GM18520 (cell line): ENCODE measurements around the gene CSTF1.
"Not testable (repeated sequence)": the region's sequence is repeated elsewhere in the genome, so short reads cannot be mapped to it uniquely, and the experiment has no call there.

Experiments
- ATAC-seq: cut with Tn5 transposase; IDR thresholded peaks from one replicate; pipeline ENCODE4 v1.9.1; 2021; ENCODE audit not compliant: unreplicated experiment

The CSTF1 gene

DNA sequence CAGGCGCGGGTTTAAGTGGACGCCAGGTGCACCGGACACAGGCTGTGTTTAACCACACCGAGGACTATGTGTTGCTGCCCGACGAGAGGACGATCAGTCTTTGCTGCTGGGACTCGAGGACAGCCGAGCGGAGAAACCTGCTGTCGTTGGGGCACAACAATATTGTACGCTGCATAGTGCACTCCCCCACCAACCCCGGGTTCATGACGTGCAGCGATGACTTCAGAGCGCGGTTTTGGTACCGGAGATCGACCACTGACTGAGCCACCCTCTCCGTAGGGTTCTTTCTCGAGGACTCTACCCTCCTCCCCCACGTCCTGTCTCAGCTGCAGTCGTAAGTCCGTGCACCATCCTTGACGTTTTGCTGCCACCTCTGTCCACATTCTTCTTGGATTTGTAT is 11.0 kb downstream of the CSTF1 start:
- no peak for ATAC-seq

DNA sequence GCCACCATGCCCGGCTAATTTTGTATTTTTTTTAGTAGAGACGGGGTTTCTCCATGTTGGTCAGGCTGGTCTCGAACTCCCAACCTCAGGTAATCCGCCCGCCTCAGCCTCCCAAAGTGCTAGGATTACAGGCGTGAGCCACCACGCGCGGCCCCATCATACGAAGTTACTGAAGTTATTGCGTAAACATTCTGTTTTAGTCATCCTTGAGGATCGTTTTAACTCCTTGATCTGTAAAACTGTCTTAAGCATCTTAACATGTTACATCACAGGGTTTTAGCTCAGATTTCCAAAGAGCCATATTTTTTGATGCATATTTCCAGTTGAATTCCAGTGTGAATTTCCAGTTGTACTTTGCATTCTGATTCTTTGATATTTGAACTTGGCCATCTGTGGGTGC is 12.9 kb downstream of the CSTF1 start:
- not testable (repeated sequence) for ATAC-seq

DNA sequence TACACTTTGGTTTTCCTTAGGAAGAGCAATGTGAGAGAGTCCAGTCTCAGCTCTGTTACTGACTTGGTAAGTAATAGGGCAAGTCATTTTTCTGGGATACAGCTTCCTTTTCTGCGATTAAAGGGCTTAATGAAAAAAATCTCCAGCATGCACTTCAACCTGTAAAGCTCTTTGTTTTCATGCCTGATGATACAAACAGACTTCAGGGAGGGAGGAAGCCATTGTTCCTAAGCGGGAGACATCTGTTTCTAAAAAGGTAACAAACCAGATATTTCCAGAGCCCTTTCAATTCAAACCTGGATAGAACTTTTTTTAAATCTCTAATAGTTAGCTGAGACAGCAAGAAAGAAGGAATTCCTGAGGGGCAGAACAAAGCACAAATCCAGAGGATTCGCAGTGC is 14.5 kb downstream of the CSTF1 start:
- no peak for ATAC-seq

DNA sequence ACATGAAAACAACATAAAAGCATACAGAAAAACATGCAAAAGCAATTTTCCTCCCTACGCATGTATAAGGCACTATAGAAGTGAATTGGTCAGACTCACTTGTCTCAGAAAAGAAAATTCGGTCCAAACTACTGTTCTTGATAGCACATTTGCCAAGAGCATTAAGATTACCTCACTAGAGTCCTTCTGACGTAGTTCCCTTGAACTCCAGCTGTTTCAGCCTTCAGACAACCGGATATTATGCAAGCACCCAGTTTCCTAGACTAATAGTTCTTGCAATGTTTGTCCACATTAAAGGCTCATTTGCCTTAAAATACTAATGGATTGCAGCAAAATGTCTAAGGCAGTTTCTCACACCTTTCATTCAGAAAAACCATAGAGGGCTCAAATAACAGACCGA is 17.1 kb downstream of the CSTF1 start:
- no peak for ATAC-seq

DNA sequence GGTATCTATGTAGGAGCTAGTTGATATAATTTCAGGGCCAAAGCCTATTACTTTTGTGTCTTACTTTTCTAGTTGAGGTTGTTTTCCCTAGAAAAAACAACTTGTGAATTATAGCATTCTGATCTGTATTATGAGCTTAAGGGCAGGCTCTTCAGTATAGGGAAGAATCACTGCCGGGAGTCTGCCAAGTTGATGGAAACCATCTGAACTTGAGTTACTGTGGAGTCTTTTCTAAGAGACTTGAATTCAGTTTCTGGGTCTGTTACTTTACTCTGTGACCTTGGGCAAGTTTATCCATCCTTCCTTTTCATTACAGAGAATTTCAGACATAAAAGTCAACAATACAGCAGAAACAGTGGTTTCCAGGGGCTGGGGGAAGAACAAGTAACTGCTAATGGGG is 17.5 kb downstream of the CSTF1 start:
- ATAC-seq = no peak

DNA sequence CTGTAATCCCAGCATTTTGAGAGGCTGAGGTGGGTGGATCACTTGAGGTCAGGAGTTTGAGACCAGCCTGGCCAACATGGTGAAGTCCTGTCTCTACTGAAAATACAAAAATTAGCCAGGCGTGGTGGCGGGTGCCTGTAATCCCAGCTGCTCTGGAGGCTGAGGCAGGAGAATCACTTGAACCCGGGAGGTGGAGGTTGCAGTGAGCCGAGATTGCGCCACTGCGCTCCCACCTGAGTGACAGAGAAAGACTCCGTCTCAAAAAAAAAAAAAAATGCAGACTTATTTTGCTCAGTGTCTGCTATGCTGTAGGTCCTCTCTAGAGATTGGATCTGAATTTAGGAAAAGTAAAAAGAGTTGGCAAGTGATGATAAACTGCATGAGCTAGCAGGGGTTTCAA is 18.8 kb downstream of the CSTF1 start:
- ATAC-seq = not testable (repeated sequence)

DNA sequence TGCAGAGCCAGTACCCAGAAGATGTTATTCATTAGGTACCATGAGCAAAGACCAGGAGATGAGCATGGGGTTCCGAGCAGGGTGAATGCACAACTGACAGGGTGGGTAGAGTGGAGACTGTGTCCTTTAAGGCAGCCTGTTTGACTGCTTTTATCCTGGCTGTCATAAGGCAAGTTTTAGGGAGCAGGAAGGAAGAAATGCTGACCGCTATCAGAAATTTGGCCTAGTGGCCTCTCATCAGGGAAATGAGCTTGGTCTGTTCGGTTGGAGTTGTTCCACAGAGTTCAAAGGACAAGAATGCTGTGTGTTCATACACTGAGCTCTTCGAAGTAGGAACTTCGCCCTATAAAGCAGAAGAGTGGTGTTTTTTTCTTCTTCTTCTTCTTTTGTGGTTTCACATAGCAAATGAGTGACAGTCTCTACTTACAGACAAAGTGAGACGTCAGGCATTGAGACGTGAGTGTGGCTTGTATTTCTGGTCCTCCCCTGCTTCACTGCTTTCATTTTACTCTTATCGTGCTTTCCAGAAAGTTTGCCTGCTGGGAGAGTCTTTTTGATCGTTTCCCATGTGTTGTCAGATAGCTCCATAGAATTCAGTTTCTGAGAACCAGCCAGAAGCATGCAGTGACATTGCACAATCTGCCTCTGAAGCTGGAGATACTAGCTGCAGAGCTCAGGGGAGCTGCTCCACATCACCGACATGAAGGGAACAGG is 19.5 kb downstream of the CSTF1 start, which contains the start of gene CASS4:
TSS of gene CASS4 (plus strand) at position 502 of the 714 bp plus-strand sequence. CDS start at position 701, 199 bp downstream.
- ATAC-seq = no peak

DNA sequence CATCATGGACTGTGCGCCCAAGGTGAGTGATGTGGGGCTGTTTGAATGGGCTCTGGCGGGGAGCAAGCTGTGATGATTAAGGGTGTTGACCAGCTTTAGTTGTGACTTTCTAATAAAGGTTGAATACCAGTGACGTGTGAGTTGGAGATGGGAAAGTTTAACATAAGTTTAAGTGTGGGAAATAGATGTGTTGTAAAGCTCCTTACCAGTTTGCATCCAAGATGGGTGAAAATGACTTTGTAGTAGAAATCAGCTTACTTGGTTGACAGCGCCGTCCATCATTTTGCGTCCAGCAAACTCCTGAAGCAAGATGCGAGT is 20.0 kb downstream of the CSTF1 start:
- ATAC-seq = no peak

DNA sequence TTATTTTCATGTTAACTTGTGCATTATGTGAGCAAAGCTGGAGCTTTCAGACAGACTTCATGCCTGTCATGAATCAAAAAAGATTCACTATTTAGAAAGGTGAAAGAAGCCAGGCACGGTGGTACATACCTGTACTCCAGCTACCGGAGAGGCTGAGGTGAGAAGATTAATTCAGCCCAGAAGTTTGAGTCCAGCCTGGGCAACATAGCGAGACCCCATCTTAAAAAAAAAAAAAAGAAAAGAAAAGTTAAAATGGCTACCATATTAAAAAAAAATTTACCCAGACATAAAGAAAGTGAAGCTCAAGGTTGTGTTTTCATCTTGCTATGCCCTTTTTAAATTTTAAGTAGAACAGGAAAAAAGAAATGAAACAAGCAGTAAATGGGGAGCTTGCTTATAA is 20.5 kb downstream of the CSTF1 start:
- no peak for ATAC-seq

DNA sequence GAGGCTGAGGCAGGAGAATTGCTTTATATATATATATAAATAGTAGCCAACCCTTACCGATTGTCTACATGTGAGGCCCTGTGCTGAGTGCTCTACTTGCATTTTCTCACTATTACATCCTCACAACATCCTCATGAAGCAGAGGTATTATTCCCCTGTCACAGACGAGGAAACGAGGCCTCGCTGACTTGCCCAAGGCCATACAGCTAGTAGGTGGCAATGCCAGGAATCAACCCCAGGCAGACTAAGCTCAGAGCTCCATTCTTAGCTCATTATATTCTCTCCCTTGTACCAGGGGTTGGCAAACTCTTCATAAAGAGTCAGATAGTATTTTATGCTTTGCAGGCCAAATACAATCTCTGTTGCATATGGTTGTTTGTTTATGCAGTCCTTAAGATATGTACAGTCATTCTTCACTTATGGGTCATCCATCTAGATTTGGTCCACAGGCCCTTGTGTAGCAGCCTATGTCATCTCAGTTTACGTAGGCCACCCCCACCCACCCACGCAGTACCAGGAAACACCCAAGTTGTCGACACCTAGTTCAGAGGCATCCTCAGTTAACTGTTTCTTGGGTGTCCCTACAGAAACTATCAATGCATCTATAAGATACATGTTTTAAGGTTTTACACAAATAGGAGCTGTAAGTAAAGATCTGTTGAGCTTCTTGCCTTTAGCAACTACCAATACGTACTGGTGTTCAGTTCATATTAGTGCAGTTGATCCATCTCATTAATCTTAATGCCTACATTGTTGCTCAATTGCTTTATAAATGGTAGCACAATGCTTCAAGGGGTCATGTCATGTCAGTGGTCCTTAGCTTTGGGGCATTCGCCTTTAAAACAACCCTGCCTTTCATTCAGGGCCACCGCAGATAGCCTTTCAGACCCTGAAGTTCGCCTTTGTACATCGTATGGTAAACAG is 22.7 kb downstream of the CSTF1 start:
- ATAC-seq = no peak

DNA sequence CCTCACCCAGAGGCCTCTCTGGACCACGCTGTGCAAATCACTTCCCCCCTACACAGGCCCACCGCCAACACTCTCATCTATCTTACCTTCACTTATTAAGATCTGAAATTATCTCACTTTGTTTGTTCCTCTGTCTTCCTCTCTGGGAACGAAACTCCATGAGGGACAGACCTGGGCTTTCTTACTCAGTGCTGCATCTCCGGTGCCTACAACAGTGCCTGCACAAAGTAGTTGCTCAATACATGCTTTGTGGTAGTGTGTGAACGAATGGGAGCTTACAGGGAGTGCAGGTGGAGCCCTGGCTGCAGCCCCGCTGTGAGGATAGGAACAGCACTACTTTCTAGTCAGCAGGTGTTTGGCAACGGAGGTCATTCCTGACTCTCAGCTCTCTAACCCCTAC is 25.0 kb downstream of the CSTF1 start:
- no peak for ATAC-seq

DNA sequence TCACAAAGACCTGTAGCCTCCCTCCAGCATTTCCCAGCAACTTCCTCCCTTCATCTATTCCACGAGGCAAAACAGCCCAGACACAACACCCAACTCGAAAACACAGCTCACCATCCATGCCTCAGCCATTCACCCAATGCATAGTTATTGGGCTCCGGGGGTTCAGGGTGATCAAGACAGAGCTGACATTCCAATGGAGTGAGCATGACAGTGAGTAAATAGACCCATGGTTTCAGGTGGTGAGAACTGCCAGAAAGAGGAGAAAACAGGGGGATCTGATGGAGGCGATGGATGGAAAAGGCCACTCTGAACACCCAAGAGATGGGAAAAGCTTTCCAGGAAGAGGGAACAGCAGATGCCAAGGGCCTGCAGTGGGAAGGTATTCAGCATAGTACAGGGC is 25.5 kb downstream of the CSTF1 start:
- no peak for ATAC-seq

DNA sequence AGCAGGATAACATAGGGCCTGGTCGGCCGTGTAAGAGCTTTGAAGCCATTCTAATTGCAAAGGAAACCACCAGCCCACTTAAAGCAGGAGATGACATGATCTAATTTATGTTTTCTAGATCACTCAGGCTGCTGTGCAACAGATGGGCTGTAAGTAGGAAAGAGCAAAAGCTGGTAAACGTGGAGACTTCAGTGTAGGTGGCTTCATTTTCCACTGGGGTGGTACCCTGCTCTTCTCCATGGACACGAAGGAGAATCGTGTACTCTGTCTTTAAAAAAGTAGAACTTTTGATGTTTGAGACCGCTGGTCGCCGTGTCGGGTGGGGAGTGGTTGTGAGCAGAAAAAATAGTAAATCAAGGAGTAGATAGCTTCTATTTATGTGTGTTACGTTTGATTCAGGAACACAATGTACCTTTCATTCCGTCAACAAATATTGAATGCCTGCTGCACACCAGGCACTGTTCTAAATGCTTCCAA is 26.0 kb downstream of the CSTF1 start:
- ATAC-seq = no peak

DNA sequence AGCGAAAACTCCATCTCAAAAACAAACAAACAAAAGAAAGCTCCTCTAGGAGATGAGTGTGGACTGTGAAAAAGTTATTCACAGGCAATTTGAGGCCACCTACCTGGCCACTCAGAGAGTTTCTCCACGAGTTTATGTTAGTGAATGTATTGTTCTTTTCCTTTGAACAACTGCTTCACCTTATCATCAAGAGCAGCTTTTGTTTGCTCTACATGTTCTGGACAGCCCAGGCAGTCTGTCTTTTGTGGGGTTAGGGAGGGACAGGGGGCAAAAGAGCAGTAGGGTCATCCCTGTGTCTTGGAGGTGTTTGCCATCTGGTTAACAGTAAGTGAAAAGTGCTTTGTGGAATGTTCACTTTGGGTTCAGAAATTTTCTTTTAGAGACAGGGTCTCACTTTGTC is 27.6 kb downstream of the CSTF1 start:
- no peak for ATAC-seq

DNA sequence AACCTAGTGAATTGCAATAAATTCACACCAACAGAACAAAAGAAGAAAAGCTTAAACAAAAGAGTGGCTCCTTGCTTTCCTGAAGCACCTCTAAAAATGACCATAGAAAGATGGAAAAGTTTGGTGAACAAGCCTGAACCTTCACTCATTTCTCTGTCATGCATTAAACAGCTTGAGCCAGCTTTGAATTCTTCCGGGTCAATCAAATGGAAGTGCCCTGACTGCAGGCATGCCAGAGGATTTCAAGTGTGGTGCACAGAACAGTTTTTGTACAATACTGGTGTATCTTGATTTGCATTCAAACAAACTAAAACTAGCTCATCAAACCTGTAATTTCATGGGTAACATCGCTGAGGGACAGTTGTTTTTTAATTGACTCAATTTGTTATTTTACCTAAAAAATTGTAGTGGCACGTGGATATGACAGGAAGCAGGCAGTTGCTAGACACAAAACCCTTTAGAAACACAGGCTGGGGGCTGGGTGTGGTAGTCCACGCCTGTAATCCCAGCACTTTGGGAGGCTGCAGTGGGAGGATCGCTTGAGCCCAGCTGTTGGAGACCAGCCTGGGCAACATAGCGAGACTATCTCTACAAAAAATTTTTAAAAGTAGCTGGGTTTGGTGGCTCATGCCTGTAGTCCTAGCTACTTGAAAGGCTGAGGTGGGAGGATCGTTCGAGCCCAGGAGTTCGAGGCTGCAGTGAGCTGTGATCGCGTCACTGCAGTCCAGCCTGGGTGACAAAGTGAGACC is 28.7 kb downstream of the CSTF1 start:
- ATAC-seq = no peak

DNA sequence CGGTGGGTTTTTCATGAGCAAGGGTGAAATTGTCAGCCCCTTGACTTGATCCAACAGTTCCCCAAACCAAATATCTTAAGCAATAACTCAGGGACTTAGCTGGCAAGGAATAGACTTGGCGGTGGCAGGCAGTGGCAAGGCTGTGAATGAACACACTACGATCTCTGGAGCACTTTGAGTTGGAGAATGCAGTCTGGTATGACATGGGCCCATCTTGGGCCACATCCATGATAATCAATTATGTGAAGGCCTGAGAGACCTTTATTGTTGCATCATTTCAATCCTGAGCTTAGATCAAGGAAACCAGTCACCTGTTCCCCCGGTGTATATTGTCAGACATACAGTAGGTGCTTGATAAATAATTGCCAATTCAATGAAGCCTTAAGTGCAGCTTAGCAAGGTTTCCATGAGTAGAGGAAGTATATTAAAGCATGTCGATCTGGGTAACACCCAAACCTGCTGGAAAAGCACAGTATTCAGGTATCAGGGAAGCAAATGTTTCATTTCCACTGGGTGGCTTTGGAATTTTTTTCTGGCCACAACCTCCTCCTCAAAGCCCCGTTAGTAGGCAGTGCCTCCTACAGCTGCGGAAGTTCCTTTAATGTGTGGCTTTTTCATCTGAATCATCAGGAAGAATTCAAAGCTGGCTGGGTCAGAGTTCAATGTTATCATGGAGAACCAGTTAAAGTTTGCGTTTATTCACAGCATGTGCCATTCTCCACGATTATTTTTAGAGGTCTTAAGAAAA is 29.8 kb downstream of the CSTF1 start:
- no peak for ATAC-seq

DNA sequence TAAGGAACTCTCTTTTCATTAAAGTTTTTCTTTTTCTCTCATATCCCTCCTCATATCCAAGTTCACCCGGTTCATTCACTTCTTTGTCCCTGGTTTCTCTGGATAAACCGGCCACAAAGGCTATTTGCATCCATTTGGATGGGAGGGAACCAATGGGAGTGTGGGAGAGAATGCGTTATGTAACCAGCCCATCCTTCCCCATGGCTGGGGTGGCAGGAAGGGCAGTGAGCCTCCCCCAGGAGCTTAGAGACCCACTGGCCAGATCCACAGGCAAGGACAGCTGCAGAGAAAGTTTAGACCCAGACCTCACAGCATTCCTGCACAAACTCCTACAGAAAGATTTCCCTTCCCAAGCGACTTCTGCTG is 30.4 kb downstream of the CSTF1 start:
- ATAC-seq = no peak

DNA sequence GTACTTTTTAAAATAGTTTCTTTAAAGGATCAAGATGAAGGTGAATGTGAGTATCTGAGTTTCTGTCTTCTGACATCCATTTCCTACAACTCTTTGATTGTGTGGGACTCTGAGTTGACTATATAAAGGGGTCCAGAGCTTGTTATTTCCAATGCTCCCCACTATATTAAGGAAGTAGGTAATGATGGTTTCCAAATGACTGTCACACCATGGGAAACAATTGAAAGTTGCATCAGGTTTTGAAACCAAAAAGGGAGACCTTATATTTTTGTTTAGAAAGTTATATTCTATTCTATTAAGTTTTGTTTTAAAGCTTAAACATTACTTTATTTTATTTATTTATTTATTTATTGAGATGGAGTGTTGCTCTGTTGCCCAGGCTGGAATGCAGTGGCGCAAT is 30.8 kb downstream of the CSTF1 start:
- ATAC-seq = no peak

DNA sequence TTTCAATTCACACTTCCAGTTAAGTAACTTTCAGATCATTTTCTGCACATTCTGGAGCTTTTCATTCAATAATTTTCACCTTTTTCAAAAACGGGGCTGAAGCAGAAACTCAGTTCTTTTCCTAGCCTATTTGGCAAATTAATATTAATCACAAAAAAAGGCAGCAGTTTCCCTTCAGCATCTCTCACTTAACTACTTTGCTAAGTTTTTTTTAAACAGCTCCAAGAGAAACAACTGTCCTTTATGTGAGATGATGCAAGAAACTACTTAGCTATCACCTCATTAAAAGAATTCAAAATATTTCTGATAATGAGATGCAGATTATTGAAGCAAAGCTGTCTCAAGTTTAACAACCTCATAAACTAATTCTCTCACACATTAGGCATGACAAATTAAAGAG is 31.4 kb downstream of the CSTF1 start:
- ATAC-seq = no peak

DNA sequence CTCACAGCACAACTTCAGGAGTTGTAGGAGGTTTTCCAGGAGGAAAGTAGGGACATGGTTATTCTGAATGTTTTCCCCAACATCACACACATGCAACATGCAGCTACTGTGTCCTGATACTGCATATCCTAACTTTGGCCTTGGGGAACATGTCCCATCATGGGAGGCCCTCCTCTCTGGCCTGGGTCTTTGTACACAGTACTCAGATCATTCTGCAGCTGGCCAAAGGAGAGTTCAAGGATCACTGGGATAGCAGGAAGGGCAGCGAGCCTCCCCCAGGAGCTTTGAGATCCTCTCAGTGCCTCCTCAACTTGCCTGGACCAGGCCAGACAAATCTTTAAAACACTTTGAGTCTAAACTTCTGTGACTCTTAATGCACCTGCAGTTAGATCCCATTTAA is 32.5 kb downstream of the CSTF1 start:
- ATAC-seq = no peak

DNA sequence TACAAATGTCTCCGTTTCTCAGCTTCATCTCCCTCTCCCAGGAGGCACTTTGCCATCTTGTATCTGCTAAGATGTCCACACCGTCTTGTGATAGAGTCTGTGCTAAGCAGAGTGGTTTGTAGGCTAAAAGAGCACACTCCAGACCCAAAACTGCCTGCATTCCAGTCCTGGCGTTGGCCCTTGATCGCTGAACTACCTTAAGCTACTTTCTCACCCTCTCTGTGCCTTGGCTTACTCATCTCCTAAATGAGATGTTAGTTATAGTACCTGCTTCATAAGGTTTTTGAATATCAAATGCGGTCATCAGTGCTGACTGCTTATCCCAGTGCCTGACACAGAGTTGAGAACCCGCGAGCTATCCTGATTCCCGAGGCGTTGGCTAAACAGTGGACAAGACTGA is 33.6 kb downstream of the CSTF1 start:
- ATAC-seq = no peak
